CD4-positive, alpha-beta memory T cell (primary cell): Measurements from ENCODE around the gene CD96. TPM values are rescaled to one million over a fixed set of nuclear protein-coding genes. Genes with fewer than 3 reads are reported as not detected.
"Not testable (repeated sequence)": the region's sequence is repeated elsewhere in the genome, so short reads cannot be mapped to it uniquely, and the experiment has no call there.

Source experiments
- CTCF ChIA-PET: fragments of 350-600 bp; sonication (Branson Sonifier 250); formaldehyde crosslinking; loops from one replicate; lab custom pipeline; 2021; ENCODE audit warnings: inconsistent platforms; ENCODE audit not compliant: partially characterized antibody; lab: Charles Lee
- POLR2A ChIA-PET: fragments of 350-600 bp; sonication (Branson Sonifier 250); formaldehyde crosslinking; loops from one replicate; lab custom pipeline; 2021; ENCODE audit not compliant: partially characterized antibody; lab: Charles Lee
- DNase-seq, 5 donors: peaks; one replicate each; pipeline versions ENCODE4 v3.0.0 to v3.0.0-alpha.2; 2020 to 2022; ENCODE audit warnings: mixed read lengths in 1 of 5
- H3K27ac ChIP-seq: one replicate; pipeline ENCODE4 v1.7.0; 2013; ENCODE audit warnings: low read depth, low read length
- H3K27me3 ChIP-seq: 2 replicates; pipeline ENCODE4 v1.7.0; 2013; ENCODE audit warnings: mild to moderate bottlenecking, low read length, moderate library complexity; ENCODE audit not compliant: insufficient read depth
- H3K36me3 ChIP-seq: 2 replicates; pipeline ENCODE4 v1.7.0; 2013; ENCODE audit warnings: mild to moderate bottlenecking, low read length, moderate library complexity; ENCODE audit not compliant: insufficient read depth
- H3K4me1 ChIP-seq: 2 replicates; pipeline ENCODE4 v1.7.0; 2013; ENCODE audit warnings: mild to moderate bottlenecking, low read length, moderate library complexity; ENCODE audit not compliant: insufficient read depth
- H3K4me3 ChIP-seq, 2 donors: one replicate each; pipeline ENCODE4 v1.7.0; 2013; ENCODE audit warnings: low read length in 2 of 2, mild to moderate bottlenecking in 1 of 2
- H3K9me3 ChIP-seq, 2 donors: one replicate each; pipeline ENCODE4 v1.7.0; 2013; ENCODE audit warnings: low read length in 2 of 2, control low read depth in 1 of 2; ENCODE audit not compliant: control insufficient read depth in 1 of 2
- H3K27ac Mint-ChIP-seq, 7 donors: one replicate each; pipeline ENCODE4 v1.8.0; 2020 to 2021; ENCODE audit warnings: mixed read lengths in 7 of 7, mild to moderate bottlenecking in 6 of 7, inconsistent platforms in 3 of 7, moderate library complexity in 3 of 7
- H3K27me3 Mint-ChIP-seq, 2 donors: one replicate each; pipeline ENCODE4 v1.8.0; 2020 to 2021; ENCODE audit warnings: mixed read lengths in 2 of 2
- H3K36me3 Mint-ChIP-seq, 2 donors: one replicate each; pipeline ENCODE4 v1.8.0; 2020 to 2021; ENCODE audit warnings: mixed read lengths in 2 of 2, inconsistent platforms in 1 of 2, mild to moderate bottlenecking in 1 of 2
- H3K4me1 Mint-ChIP-seq, 4 donors: one replicate each; pipeline ENCODE4 v1.8.0; 2020 to 2021; ENCODE audit warnings: mixed read lengths in 4 of 4, mild to moderate bottlenecking in 1 of 4
- H3K4me3 Mint-ChIP-seq, 8 donors: one replicate each; pipeline ENCODE4 v1.8.0; 2020 to 2021; ENCODE audit warnings: mixed read lengths in 8 of 8, mild to moderate bottlenecking in 7 of 8, moderate library complexity in 6 of 8, inconsistent platforms in 3 of 8
- H3K9me3 Mint-ChIP-seq, 8 donors: one replicate each; pipeline ENCODE4 v1.8.0; 2020 to 2021; ENCODE audit warnings: mixed read lengths in 8 of 8, mild to moderate bottlenecking in 5 of 8, inconsistent platforms in 3 of 8, moderate library complexity in 1 of 8
- intact Hi-C: fragments of 100-400 bp; cut with micrococcal nuclease; formaldehyde crosslinking; loops from one replicate; pipeline ENCODE4 v1.15.1; 2023
- polyA plus RNA-seq, 2 donors: library from polyadenylated mRNA; unstranded; fragments of 300-500 nt; fragmentation: Illumina TruSeq; gene quantifications; one replicate each; pipeline ENCODE4 v1.2.3, GENCODE V29; 2021
- total RNA-seq, 2 experiments: library from RNA; stranded (reverse); gene quantifications; one replicate each; pipeline ENCODE4 v1.2.3, GENCODE V29; 2021

CD96 gene
- total and polyA plus RNA-seq, 4 experiments from 2014 or later, result 199 to 307 (median 222) TPM

DNA sequence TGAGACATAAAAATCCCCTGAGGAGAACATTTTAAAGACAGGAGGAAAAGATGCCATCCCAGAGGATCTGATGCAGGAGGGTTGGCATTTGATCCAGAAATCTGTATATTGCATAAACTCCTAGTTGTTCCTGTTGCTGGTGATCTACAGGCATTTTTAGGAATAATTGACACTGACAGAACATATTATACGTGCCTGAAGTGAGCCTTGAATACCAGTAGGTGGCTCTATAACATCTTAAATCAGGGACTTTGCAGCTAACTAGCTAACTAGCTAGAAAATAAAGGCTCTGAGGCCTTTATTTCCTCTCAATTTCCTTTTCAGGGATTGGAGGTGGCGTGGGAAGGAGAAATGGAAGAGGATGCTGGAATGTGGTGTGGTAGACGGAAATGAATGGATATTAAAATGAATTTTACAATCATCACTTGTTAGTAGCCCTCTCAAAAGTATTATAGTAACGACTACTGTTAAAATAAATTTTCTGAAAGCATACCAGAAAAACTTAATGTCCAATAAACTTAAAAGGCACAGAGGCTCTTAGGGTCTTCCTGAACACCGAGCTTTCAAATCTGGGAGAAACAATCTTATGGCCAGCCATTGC is 127.0 kb downstream of the CD96 start:
- H3K4me1 Mint-ChIP-seq, result peaks cover 51 to 84% (median 67%) of the 10 kb centered on the region in 4 donors

GRCh38 chr3:111669926-111670630 is 128.1 kb downstream of the CD96 start:
- Histone ChIP-seq H3K27me3 (no peaks in the 10 kb centered on the region), H3K4me1 (peaks cover 72% of the 10 kb centered on the region), H3K9me3 (no peaks in the 10 kb centered on the region), H3K4me3 (no peak overlapping the region), H3K27ac (no peak overlapping the region), H3K36me3 (no peaks in the 10 kb centered on the region)
- peaks cover 3 to 16% of the 10 kb centered on the region in 2 donors for H3K36me3 Mint-ChIP-seq
- no peaks in the 10 kb centered on the region for H3K9me3 Mint-ChIP-seq
- intact Hi-C loops, result loop anchor here (1.0 kb wide), 5 partner anchors 21 to 343 kb away; no protein-coding TSS in a partner anchor
- DNase-seq, result no peak
- peaks cover 51 to 88% (median 71%) of the 10 kb centered on the region in 4 donors for H3K4me1 Mint-ChIP-seq
- no peaks in the 10 kb centered on the region for H3K27me3 Mint-ChIP-seq
- H3K27ac Mint-ChIP-seq, result peak overlapping the region in 3 of 7 donors; percentile 14 to 62 (median 24)
- H3K4me3 Mint-ChIP-seq, result no peak overlapping the region
- CTCF ChIA-PET, result interaction anchor here (0.8 to 5.2 kb wide), 16 partner anchors 8 to 345 kb away, joined by 3 to 43 read pairs (median 5); partner anchors contain the start of gene PHLDB2
- POLR2A ChIA-PET, result interaction anchor here (1.0 to 4.0 kb wide), 4 partner anchors 18 to 310 kb away, joined by 3 to 24 read pairs (median 4); partner anchors contain the start of gene ABHD10

More for the DNA sequence above, 127.0 kb downstream of the CD96 start:
- H3K36me3 ChIP-seq, result no peaks in the 10 kb centered on the region
- ChIA-PET CTCF (interaction anchor here (0.9 to 5.2 kb wide), 20 partner anchors 8 to 346 kb away, joined by 3 to 43 read pairs (median 5); partner anchors contain the start of genes ABHD10 and PHLDB2), POLR2A (interaction anchor here (0.5 to 4.0 kb wide), 7 partner anchors 19 to 597 kb away, joined by 3 to 24 read pairs (median 6); no protein-coding TSS in a partner anchor)
- no peaks in the 10 kb centered on the region for H3K9me3 ChIP-seq
- no peaks in the 10 kb centered on the region for H3K27me3 ChIP-seq
- peaks cover 14 to 16% of the 10 kb centered on the region in 2 donors for H3K36me3 Mint-ChIP-seq
- H3K9me3 Mint-ChIP-seq, result peaks cover 0 to 5% (median 0%) of the 10 kb centered on the region in 8 donors
- intact Hi-C loops, result loop anchor here (1.0 kb wide), 7 partner anchors 7 to 344 kb away; no protein-coding TSS in a partner anchor
- H3K27me3 Mint-ChIP-seq, result no peaks in the 10 kb centered on the region
- peak overlapping the region; percentile 18 for H3K27ac ChIP-seq
- peak overlapping the region; percentile 24 to 93 (median 87) for H3K27ac Mint-ChIP-seq
- H3K4me3 Mint-ChIP-seq, result peak overlapping the region in 5 of 8 donors; percentile 26 to 74 (median 38)
- peak in 4 of 5 donors; percentile 55 to 60 (median 58) for DNase-seq
- H3K4me3 ChIP-seq, result no peak overlapping the region
- H3K4me1 ChIP-seq, result peaks cover 68% of the 10 kb centered on the region

GRCh38 chr3:111672461-111672860 is 130.5 kb downstream of the CD96 start:
- DNase-seq, intact Hi-C loops, H3K36me3 Mint-ChIP-seq, H3K9me3 Mint-ChIP-seq, H3K27ac ChIP-seq, H3K9me3 ChIP-seq, H3K4me3 ChIP-seq, H3K27me3 Mint-ChIP-seq, H3K27me3 ChIP-seq, H3K36me3 ChIP-seq: not testable (repeated sequence)
- Mint-ChIP-seq H3K4me1 (peaks cover 57 to 89% (median 74%) of the 10 kb centered on the region in 4 donors), H3K27ac (peak overlapping the region; percentile 7 to 100 (median 76)), H3K4me3 (peak overlapping the region in 5 of 8 donors; percentile 17 to 100 (median 97))
- CTCF ChIA-PET, result interaction anchor here (0.9 to 1.8 kb wide), 4 partner anchors 8 to 341 kb away, joined by 3 to 5 read pairs (median 4); no protein-coding TSS in a partner anchor
- POLR2A ChIA-PET, result interaction anchor here (1.2 kb wide), 2 partner anchors 38 to 295 kb away, joined by 3 read pairs; no protein-coding TSS in a partner anchor
- peaks cover 74% of the 10 kb centered on the region for H3K4me1 ChIP-seq

DNA sequence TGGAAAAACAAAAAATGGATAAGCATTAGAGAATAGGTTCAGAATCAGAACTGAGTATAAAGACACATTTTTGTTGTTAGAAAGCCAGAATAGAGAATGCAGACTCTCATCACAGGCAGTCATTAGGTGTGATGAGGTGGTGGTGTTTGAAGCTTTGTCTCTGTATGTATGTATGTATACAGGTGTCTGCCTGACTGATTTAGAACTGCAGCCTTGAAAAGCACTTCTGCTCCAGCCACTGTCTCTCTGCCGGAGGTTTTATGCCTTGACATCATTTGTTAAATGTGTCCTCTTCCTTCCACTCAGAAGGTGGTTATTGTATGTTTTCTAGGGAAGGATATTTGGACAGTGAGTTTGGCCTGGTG is 133.8 kb downstream of the CD96 start:
- Mint-ChIP-seq H3K36me3 (peaks cover 0 to 14% of the 10 kb centered on the region in 2 donors), H3K9me3 (no peaks in the 10 kb centered on the region), H3K4me3 (peak overlapping the region; percentile 97 to 100 (median 98)), H3K27me3 (no peaks in the 10 kb centered on the region), H3K27ac (peak overlapping the region; percentile 78 to 100 (median 93)), H3K4me1 (peaks cover 53 to 80% (median 69%) of the 10 kb centered on the region in 4 donors)
- H3K27me3 ChIP-seq, result no peaks in the 10 kb centered on the region
- intact Hi-C loops, result loop anchor here (1.0 kb wide), 1 partner anchor 8 kb away; no protein-coding TSS in a partner anchor
- DNase-seq, result no peak
- CTCF ChIA-PET, result interaction anchor here (1.2 to 1.6 kb wide), 2 partner anchors 15 to 292 kb away, joined by 3 to 4 read pairs; no protein-coding TSS in a partner anchor
- H3K36me3 ChIP-seq, result no peaks in the 10 kb centered on the region
- H3K9me3 ChIP-seq, result no peaks in the 10 kb centered on the region
- H3K4me1 ChIP-seq, result peaks cover 63% of the 10 kb centered on the region
- no peak overlapping the region for H3K27ac ChIP-seq
- POLR2A ChIA-PET, result no interaction called here
- peak overlapping the region in 1 of 2 donors; percentile 25 for H3K4me3 ChIP-seq

DNA sequence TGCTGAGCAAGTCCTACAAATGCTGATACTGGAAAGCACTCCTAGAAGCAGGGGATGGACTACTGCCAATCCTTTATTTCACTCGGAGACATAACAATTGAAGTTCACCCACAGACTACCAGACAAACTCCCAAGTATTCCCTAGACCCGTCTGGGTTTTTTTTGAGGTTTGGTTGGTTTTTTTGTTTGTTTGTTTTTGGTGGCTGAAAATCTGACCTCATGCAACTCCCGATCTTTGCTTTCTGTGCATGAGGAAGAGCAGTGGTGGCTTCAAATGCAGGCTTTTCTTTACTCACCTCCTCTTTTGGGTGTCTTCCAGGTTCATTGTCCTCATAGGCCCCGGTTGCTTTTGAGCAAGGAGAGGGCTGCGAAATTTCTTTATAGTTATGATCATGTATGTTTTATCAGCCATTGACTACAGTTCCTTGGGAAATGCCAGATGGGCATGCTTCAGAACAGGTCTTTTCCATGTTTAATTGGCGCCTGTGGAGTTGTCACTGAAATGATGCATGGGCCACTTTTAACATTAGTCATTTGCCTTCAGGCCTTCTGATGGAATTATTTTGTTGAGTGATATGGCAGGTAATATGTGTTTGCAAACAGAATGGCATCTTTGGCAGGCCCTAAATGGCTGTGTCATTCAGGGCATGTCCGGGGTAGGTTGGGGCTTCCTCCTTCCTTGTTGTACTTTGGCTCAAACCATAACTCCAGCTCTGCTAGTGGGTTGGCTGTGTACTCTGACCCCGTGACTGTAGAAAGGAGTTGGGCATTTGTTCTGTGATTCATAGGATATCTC is 134.4 kb downstream of the CD96 start:
- Mint-ChIP-seq H3K4me1 (peaks cover 53 to 81% (median 66%) of the 10 kb centered on the region in 4 donors), H3K36me3 (peaks cover 0 to 14% of the 10 kb centered on the region in 2 donors), H3K27me3 (no peaks in the 10 kb centered on the region), H3K27ac (peak overlapping the region in 6 of 7 donors; percentile 78 to 100 (median 96)), H3K4me3 (peak overlapping the region; percentile 97 to 100 (median 98)), H3K9me3 (no peaks in the 10 kb centered on the region)
- intact Hi-C loops, result loop anchor here (1.0 kb wide), 1 partner anchor 8 kb away; no protein-coding TSS in a partner anchor
- CTCF ChIA-PET, result interaction anchor here (0.7 to 1.8 kb wide), 8 partner anchors 7 to 313 kb away, joined by 3 to 6 read pairs (median 4); no protein-coding TSS in a partner anchor
- no peaks in the 10 kb centered on the region for H3K9me3 ChIP-seq
- POLR2A ChIA-PET, result interaction anchor here (0.9 to 1.0 kb wide), 2 partner anchors 10 to 15 kb away, joined by 3 read pairs; no protein-coding TSS in a partner anchor
- H3K4me1 ChIP-seq, result peaks cover 59% of the 10 kb centered on the region
- peak overlapping the region in 1 of 2 donors; percentile 25 for H3K4me3 ChIP-seq
- H3K27me3 ChIP-seq, result no peaks in the 10 kb centered on the region
- no peak overlapping the region for H3K27ac ChIP-seq
- H3K36me3 ChIP-seq, result no peaks in the 10 kb centered on the region
- DNase-seq, result no peak

- intact Hi-C loops, result no loop called here
These were observed 135.0 kb downstream of the CD96 start for GRCh38 chr3:111677007-111677392.

More at GRCh38 chr3:111677007-111677392, 135.0 kb downstream of the CD96 start:
- Mint-ChIP-seq H3K36me3 (peaks cover 0 to 14% of the 10 kb centered on the region in 2 donors), H3K4me1 (peaks cover 52 to 83% (median 65%) of the 10 kb centered on the region in 4 donors), H3K4me3 (peak overlapping the region; percentile 37 to 100 (median 98)), H3K27me3 (no peaks in the 10 kb centered on the region), H3K9me3 (no peaks in the 10 kb centered on the region), H3K27ac (peak overlapping the region in 4 of 7 donors; percentile 61 to 93 (median 80))
- Histone ChIP-seq H3K27ac (no peak overlapping the region), H3K27me3 (no peaks in the 10 kb centered on the region), H3K36me3 (no peaks in the 10 kb centered on the region), H3K9me3 (no peaks in the 10 kb centered on the region), H3K4me3 (no peak overlapping the region), H3K4me1 (peaks cover 55% of the 10 kb centered on the region)
- POLR2A ChIA-PET, result interaction anchor here (0.9 to 1.6 kb wide), 3 partner anchors 10 to 14 kb away, joined by 3 read pairs; no protein-coding TSS in a partner anchor
- CTCF ChIA-PET, result interaction anchor here (0.7 to 1.8 kb wide), 7 partner anchors 8 to 312 kb away, joined by 3 to 6 read pairs (median 4); no protein-coding TSS in a partner anchor
- DNase-seq, result no peak
